LNCAP (cell line): ENCODE measurements around the gene DYRK4.

Source experiments
- CTCF ChIP-seq: fragments of 450-650 bp; IDR thresholded peaks from 2 replicates; pipeline ENCODE4 v1.5.1; 2017; ENCODE audit warnings: mild to moderate bottlenecking

Gene DYRK4

GRCh38 chr12:4586500-4586899 is 24.5 kb downstream of the DYRK4 start:
- no peak for TF ChIP-seq CTCF

- TF ChIP-seq CTCF: no peak
Measured at GRCh38 chr12:4587108-4587507, 25.1 kb downstream of the DYRK4 start.

GRCh38 chr12:4588916-4589315 is 26.9 kb downstream of the DYRK4 start:
- no peak for TF ChIP-seq CTCF

GRCh38 chr12:4589941-4590340 is 27.9 kb downstream of the DYRK4 start:
- no peak for TF ChIP-seq CTCF

- TF ChIP-seq CTCF: no peak
Measured at GRCh38 chr12:4591180-4591687, 29.2 kb downstream of the DYRK4 start.

- TF ChIP-seq CTCF: no peak
Measured at GRCh38 chr12:4595881-4596280, 33.9 kb downstream of the DYRK4 start.

- no peak for TF ChIP-seq CTCF
Measured at GRCh38 chr12:4603421-4603820, 41.4 kb downstream of the DYRK4 start.

GRCh38 chr12:4603946-4604345 is 41.9 kb downstream of the DYRK4 start:
- TF ChIP-seq CTCF: no peak
